Mononuclear cell (primary cell): Measurements from ENCODE around the gene TBC1D22B. TPM values are rescaled to one million over a fixed set of nuclear protein-coding genes. Genes with fewer than 3 reads are reported as not detected.
"Not testable (repeated sequence)": the region's sequence is repeated elsewhere in the genome, so short reads cannot be mapped to it uniquely, and the experiment has no call there.

Experiments
- H3K27me3 ChIP-seq: 2 replicates; pipeline ENCODE4 v1.6.0; 2011; ENCODE audit warnings: low read length, control low read depth; ENCODE audit not compliant: insufficient read depth
- H3K4me1 ChIP-seq: 2 replicates; pipeline ENCODE4 v1.5.1; 2011; ENCODE audit warnings: mild to moderate bottlenecking, low read length, control low read depth; ENCODE audit not compliant: insufficient read depth
- H3K4me3 ChIP-seq: 2 replicates; pipeline ENCODE4 v1.5.1; 2011; ENCODE audit warnings: mild to moderate bottlenecking, low read length, moderate library complexity
- H3K9me3 ChIP-seq: 2 replicates; pipeline ENCODE4 v1.5.1; 2011; ENCODE audit warnings: low read depth, mild to moderate bottlenecking, control low read depth, low read length
- total RNA-seq: library from RNA; depleted of rRNA; stranded (reverse); fragments of >200 nt; gene quantifications from one replicate; pipeline ENCODE4 v1.2.3, GENCODE V29; 2012

The TBC1D22B gene
- total RNA-seq, 1 donor = 5.9 TPM

- H3K27me3 ChIP-seq = no peaks in the 10 kb centered on the region
- peaks cover 31% of the 10 kb centered on the region for H3K4me1 ChIP-seq
- no peaks in the 10 kb centered on the region for H3K9me3 ChIP-seq
- no peak overlapping the region for H3K4me3 ChIP-seq
Measured at GRCh38 chr6:37273690-37274089, 16.1 kb downstream of the TBC1D22B start.

- H3K4me3 ChIP-seq = no peak overlapping the region
- H3K4me1 ChIP-seq = peaks cover 47% of the 10 kb centered on the region
- no peaks in the 10 kb centered on the region for H3K27me3 ChIP-seq
- no peaks in the 10 kb centered on the region for H3K9me3 ChIP-seq
Measured at GRCh38 chr6:37275350-37275749, 17.8 kb downstream of the TBC1D22B start.

- Histone ChIP-seq H3K4me1 (peaks cover 61% of the 10 kb centered on the region), H3K9me3 (no peaks in the 10 kb centered on the region), H3K27me3 (no peaks in the 10 kb centered on the region), H3K4me3 (no peak overlapping the region)
Measured at GRCh38 chr6:37277001-37277409, 19.4 kb downstream of the TBC1D22B start.

- no peaks in the 10 kb centered on the region for H3K27me3 ChIP-seq
- H3K4me3 ChIP-seq = no peak overlapping the region
- H3K4me1 ChIP-seq = peaks cover 62% of the 10 kb centered on the region
Measured at GRCh38 chr6:37279366-37280134, 22.0 kb downstream of the TBC1D22B start.

GRCh38 chr6:37280162-37280887 is 22.8 kb downstream of the TBC1D22B start:
- H3K4me1 ChIP-seq = peaks cover 62% of the 10 kb centered on the region
- H3K9me3 ChIP-seq = no peaks in the 10 kb centered on the region
- H3K4me3 ChIP-seq = no peak overlapping the region
- no peaks in the 10 kb centered on the region for H3K27me3 ChIP-seq

More at GRCh38 chr6:37279366-37280134, 22.0 kb downstream of the TBC1D22B start:
- H3K9me3 ChIP-seq = no peaks in the 10 kb centered on the region

- Histone ChIP-seq H3K4me1 (peaks cover 44% of the 10 kb centered on the region), H3K27me3 (no peaks in the 10 kb centered on the region), H3K4me3 (no peak overlapping the region)
Measured at GRCh38 chr6:37282371-37282770, 24.8 kb downstream of the TBC1D22B start.

GRCh38 chr6:37283268-37283667 is 25.7 kb downstream of the TBC1D22B start:
- Histone ChIP-seq H3K9me3 (no peaks in the 10 kb centered on the region), H3K4me3 (no peak overlapping the region), H3K4me1 (peaks cover 35% of the 10 kb centered on the region), H3K27me3 (no peaks in the 10 kb centered on the region)

More at GRCh38 chr6:37282371-37282770, 24.8 kb downstream of the TBC1D22B start:
- H3K9me3 ChIP-seq = no peaks in the 10 kb centered on the region

- Histone ChIP-seq H3K9me3 (no peaks in the 10 kb centered on the region), H3K4me3 (no peak overlapping the region), H3K4me1 (peaks cover 31% of the 10 kb centered on the region), H3K27me3 (no peaks in the 10 kb centered on the region)
Measured at GRCh38 chr6:37283671-37284151, 26.1 kb downstream of the TBC1D22B start.

- Histone ChIP-seq H3K27me3 (no peaks in the 10 kb centered on the region), H3K9me3 (no peaks in the 10 kb centered on the region), H3K4me3 (no peak overlapping the region), H3K4me1 (peaks cover 29% of the 10 kb centered on the region)
Measured at GRCh38 chr6:37284781-37285180, 27.2 kb downstream of the TBC1D22B start.

GRCh38 chr6:37285861-37286311 is 28.3 kb downstream of the TBC1D22B start:
- Histone ChIP-seq H3K27me3 (no peaks in the 10 kb centered on the region), H3K9me3 (no peaks in the 10 kb centered on the region), H3K4me3 (no peak overlapping the region)

GRCh38 chr6:37287519-37288157 is 30.1 kb downstream of the TBC1D22B start:
- peaks cover 17% of the 10 kb centered on the region for H3K4me1 ChIP-seq
- no peak overlapping the region for H3K4me3 ChIP-seq
- H3K9me3 ChIP-seq = no peaks in the 10 kb centered on the region
- H3K27me3 ChIP-seq = no peaks in the 10 kb centered on the region

More at GRCh38 chr6:37285861-37286311, 28.3 kb downstream of the TBC1D22B start:
- H3K4me1 ChIP-seq = peaks cover 26% of the 10 kb centered on the region

GRCh38 chr6:37288247-37288646 is 30.7 kb downstream of the TBC1D22B start:
- Histone ChIP-seq H3K27me3 (no peaks in the 10 kb centered on the region), H3K4me3 (no peak overlapping the region), H3K9me3 (no peaks in the 10 kb centered on the region), H3K4me1 (peaks cover 17% of the 10 kb centered on the region)

GRCh38 chr6:37289931-37290330 is 32.4 kb downstream of the TBC1D22B start:
- Histone ChIP-seq H3K4me3 (no peak overlapping the region), H3K4me1 (peaks cover 17% of the 10 kb centered on the region), H3K9me3 (no peaks in the 10 kb centered on the region), H3K27me3 (no peaks in the 10 kb centered on the region)

GRCh38 chr6:37293426-37293825 is 35.9 kb downstream of the TBC1D22B start:
- Histone ChIP-seq H3K9me3 (no peaks in the 10 kb centered on the region), H3K4me3 (no peak overlapping the region), H3K27me3 (no peaks in the 10 kb centered on the region), H3K4me1 (peaks cover 17% of the 10 kb centered on the region)

GRCh38 chr6:37297637-37298036 is 40.1 kb downstream of the TBC1D22B start:
- not testable (repeated sequence) for H3K27me3 ChIP-seq, H3K4me1 ChIP-seq, H3K9me3 ChIP-seq, H3K4me3 ChIP-seq
